Ishikawa (cell line): ENCODE measurements around the gene DHRS7.

Experiments used
- CEBPB ChIP-seq: IDR thresholded peaks from 2 replicates; pipeline ENCODE4 v1.6.1; 2012
- CREB1 ChIP-seq: IDR thresholded peaks from 2 replicates; pipeline ENCODE4 v1.6.1; 2012; ENCODE audit warnings: low read depth
- EGR1 ChIP-seq: IDR thresholded peaks from 2 replicates; pipeline ENCODE4 v1.6.1; 2012
- EP300 ChIP-seq: IDR thresholded peaks from 2 replicates; pipeline ENCODE4 v1.6.1; 2012; ENCODE audit warnings: borderline replicate concordance
- FOXM1 ChIP-seq: IDR thresholded peaks from 2 replicates; pipeline ENCODE4 v1.6.1; 2012; ENCODE audit warnings: low read depth, borderline replicate concordance
- NFIC ChIP-seq: IDR thresholded peaks from 2 replicates; pipeline ENCODE4 v1.6.1; 2012
- RAD21 ChIP-seq: IDR thresholded peaks from 2 replicates; pipeline ENCODE4 v1.6.1; 2012; ENCODE audit warnings: low read depth
- TAF1 ChIP-seq: IDR thresholded peaks from 2 replicates; pipeline ENCODE4 v1.6.1; 2012; ENCODE audit warnings: low read depth, mild to moderate bottlenecking
- TCF12 ChIP-seq: IDR thresholded peaks from 2 replicates; pipeline ENCODE4 v1.6.1; 2012; ENCODE audit warnings: low read depth
- TEAD4 ChIP-seq: IDR thresholded peaks from 2 replicates; pipeline ENCODE4 v1.6.1; 2012
- YY1 ChIP-seq: IDR thresholded peaks from 2 replicates; pipeline ENCODE4 v1.6.1; 2012; ENCODE audit warnings: low read depth
- ZBTB7A ChIP-seq: IDR thresholded peaks from 2 replicates; pipeline ENCODE4 v1.6.1; 2012; ENCODE audit warnings: low read depth
- TF ChIP-seq, protein P1 (sequence below): IDR thresholded peaks from 2 replicates; pipeline ENCODE4 v1.6.1; 2012
- TF ChIP-seq, protein P2 (sequence below): IDR thresholded peaks from 2 replicates; pipeline ENCODE4 v1.6.1; 2012; ENCODE audit warnings: low read depth, mild to moderate bottlenecking
- TF ChIP-seq, protein P3 (sequence below): IDR thresholded peaks from 2 replicates; pipeline ENCODE4 v1.6.1; 2012

DHRS7 gene

DNA sequence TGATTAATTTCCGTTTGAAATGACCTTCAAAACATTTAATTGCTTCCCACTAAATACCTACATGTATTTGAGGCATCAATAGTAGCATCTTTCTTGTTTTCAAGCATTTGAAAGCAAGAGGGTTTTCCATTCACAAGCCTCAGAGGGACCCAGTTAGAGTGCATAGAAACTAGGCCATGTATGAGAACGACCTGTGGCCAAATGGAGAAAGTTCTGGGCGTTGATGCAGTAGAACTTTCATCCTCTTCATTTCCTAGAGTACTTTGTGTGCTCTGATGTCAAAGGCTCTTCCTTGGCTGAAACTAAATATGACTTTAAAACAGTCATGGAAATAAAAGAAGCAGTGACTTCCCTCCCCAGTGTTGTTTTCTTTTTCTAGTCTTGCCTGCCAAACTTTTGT lies 944 bp upstream of the DHRS7 start:
- TF ChIP-seq EP300, result no peak

DNA sequence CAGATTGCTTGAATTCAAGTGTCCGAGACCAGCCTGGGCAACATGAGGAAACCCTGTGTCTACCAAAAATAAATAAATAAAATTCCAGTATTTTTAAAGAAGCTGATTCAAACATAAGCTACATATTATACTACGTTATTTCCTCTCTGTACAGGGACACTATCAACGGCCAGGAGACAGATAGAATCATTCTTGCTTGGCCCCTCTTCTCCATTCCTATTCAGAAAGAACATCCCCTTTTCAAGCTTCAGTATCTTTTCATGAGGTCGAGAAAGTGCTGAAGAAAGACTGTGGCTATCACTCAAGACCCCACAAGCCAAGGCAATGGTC lies 314 bp upstream of the DHRS7 start:
- no peak for TF ChIP-seq TCF12
- no peak for TF ChIP-seq RAD21
- no peak for TF ChIP-seq YY1
- TF ChIP-seq CREB1, result no peak
- no peak for TF ChIP-seq EP300
- no peak for TF ChIP-seq TAF1
- TF ChIP-seq FOXM1, result no peak
- no peak for TF ChIP-seq ZBTB7A
- TF ChIP-seq EGR1, result no peak
- TF ChIP-seq, protein P1, sequence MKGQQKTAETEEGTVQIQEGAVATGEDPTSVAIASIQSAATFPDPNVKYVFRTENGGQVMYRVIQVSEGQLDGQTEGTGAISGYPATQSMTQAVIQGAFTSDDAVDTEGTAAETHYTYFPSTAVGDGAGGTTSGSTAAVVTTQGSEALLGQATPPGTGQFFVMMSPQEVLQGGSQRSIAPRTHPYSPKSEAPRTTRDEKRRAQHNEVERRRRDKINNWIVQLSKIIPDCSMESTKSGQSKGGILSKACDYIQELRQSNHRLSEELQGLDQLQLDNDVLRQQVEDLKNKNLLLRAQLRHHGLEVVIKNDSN, result no peak
- TF ChIP-seq NFIC, result no peak
- TF ChIP-seq, protein P2, sequence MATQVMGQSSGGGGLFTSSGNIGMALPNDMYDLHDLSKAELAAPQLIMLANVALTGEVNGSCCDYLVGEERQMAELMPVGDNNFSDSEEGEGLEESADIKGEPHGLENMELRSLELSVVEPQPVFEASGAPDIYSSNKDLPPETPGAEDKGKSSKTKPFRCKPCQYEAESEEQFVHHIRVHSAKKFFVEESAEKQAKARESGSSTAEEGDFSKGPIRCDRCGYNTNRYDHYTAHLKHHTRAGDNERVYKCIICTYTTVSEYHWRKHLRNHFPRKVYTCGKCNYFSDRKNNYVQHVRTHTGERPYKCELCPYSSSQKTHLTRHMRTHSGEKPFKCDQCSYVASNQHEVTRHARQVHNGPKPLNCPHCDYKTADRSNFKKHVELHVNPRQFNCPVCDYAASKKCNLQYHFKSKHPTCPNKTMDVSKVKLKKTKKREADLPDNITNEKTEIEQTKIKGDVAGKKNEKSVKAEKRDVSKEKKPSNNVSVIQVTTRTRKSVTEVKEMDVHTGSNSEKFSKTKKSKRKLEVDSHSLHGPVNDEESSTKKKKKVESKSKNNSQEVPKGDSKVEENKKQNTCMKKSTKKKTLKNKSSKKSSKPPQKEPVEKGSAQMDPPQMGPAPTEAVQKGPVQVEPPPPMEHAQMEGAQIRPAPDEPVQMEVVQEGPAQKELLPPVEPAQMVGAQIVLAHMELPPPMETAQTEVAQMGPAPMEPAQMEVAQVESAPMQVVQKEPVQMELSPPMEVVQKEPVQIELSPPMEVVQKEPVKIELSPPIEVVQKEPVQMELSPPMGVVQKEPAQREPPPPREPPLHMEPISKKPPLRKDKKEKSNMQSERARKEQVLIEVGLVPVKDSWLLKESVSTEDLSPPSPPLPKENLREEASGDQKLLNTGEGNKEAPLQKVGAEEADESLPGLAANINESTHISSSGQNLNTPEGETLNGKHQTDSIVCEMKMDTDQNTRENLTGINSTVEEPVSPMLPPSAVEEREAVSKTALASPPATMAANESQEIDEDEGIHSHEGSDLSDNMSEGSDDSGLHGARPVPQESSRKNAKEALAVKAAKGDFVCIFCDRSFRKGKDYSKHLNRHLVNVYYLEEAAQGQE, result no peak
- TF ChIP-seq TEAD4, result no peak
- TF ChIP-seq CEBPB, result no peak
- TF ChIP-seq, protein P3, sequence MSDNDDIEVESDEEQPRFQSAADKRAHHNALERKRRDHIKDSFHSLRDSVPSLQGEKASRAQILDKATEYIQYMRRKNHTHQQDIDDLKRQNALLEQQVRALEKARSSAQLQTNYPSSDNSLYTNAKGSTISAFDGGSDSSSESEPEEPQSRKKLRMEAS, result no peak

DNA sequence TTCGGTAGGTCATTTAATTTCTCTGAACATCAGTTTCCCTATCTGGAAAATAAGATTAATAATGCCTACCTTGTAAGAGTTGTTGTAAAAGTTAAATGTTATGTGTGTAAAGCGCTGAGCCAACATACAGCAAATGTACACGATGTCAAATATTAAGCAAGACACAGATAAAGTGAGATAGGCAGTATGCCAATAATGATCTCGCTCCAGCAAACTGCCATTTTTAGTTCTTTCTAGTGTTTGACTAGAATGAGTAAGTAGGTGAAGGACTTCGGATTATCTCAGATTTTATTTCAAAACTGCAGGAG lies 840 bp downstream of the DHRS7 start:
- TF ChIP-seq TEAD4 (no peak), EGR1 (no peak), TCF12 (no peak), CREB1 (no peak), RAD21 (no peak), CEBPB (no peak), EP300 (no peak), TAF1 (no peak)
- TF ChIP-seq, protein P2, result no peak

DNA sequence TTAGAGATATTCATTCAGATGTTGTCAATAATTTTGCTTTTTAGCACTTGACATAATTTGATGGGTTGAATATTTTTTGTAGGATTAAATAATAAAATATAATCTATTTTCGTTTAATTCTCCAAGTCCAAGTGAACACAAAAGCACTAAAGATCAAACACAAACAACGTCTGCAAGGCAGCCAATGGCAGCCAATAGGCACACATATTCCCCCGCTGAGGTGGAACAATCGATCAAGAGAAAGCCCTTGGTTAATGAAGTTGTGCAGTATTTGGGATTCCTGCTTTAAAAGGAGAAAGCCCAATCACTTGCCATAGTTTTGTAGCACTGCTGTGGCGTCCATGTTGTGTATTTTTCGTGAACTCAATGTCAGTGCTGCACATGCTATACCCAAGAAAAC lies 1.5 kb downstream of the DHRS7 start:
- TF ChIP-seq CEBPB, result no peak
- no peak for TF ChIP-seq EGR1
- no peak for TF ChIP-seq FOXM1
- TF ChIP-seq CREB1, result no peak
- TF ChIP-seq ZBTB7A, result no peak
- TF ChIP-seq, protein P2, result no peak
- TF ChIP-seq, protein P1, result no peak
- TF ChIP-seq YY1, result no peak
- no peak for TF ChIP-seq NFIC

DNA sequence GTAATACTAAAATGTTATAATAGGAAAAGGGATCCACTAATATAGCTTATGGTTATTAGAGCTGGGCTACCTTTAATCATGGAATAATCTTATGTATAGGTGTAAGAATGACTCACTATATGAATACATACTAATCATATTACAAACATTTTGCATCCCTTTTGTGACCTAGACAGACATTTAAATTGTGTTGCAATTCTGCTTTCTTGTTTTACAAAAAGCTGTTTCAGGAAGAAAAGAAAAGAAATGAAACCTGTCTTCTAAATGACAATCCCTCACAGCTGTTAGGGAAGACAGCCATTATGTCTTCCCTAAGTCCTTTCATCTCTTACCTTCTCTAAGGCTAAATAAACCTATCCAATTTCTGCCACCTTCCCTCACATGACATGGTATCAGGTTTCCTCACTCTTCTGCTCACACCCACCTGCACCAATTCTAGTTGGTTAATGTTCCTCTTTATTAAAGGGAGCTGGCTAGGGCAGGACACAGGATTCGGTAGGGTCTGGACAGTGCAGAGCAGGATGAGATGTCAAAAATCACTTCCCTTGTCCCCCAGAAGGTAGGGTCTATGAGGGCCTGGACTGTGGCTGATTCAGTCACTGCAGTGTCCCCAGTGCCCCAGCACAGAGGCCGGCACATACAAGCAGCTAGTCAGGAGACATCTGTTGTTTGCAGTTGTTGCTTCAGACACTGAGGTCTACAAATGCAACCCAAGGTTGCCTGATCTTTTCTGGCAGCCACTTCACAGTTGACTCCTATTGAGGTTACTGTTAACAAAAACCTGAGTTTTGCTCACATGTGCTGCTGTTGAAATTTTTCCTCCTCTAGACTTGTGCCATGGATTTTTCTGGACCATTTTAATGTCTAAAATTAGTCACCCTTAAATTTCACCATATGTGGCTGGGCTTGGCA lies 3.7 kb downstream of the DHRS7 start:
- TF ChIP-seq, protein P1, result peak; percentile 82
- TF ChIP-seq, protein P2, result no peak
